Naive thymus-derived CD4-positive, alpha-beta T cell (primary cell): Measurements from ENCODE around the gene PTBP3. TPM values are rescaled to one million over a fixed set of nuclear protein-coding genes. Genes with fewer than 3 reads are reported as not detected.

Source experiments
- ATAC-seq: fragments of 150-1000 bp; cut with Tn5 transposase; 2 replicates; pipeline ENCODE4 v1.10.0; 2021; ENCODE audit warnings: mild to moderate bottlenecking, moderate library complexity
- CTCF ChIA-PET: fragments of 350-600 bp; sonication (Branson Sonifier 250); formaldehyde crosslinking; loops from one replicate; lab custom pipeline; 2021; ENCODE audit warnings: antibody characterized with exemption; lab: Charles Lee
- POLR2A ChIA-PET: fragments of 350-600 bp; sonication (Branson Sonifier 250); formaldehyde crosslinking; loops from one replicate; lab custom pipeline; 2021; ENCODE audit warnings: antibody characterized with exemption, inconsistent platforms; lab: Charles Lee
- DNase-seq, 9 donors: peaks; one replicate each; pipeline versions ENCODE4 v3.0.0 to v3.0.0-alpha.2; 2020 to 2022; ENCODE audit warnings: mixed read lengths in 1 of 9
- H3K27ac ChIP-seq: one replicate; pipeline ENCODE4 v1.7.0; 2013; ENCODE audit warnings: mild to moderate bottlenecking, low read depth, low read length, moderate library complexity
- H3K27me3 ChIP-seq, 2 donors: one replicate each; pipeline ENCODE4 v1.7.0; 2013; ENCODE audit warnings: low read length in 2 of 2, mild to moderate bottlenecking in 2 of 2, moderate library complexity in 2 of 2; ENCODE audit not compliant: control insufficient read depth in 2 of 2, insufficient read depth in 2 of 2
- H3K36me3 ChIP-seq, 3 experiments: 1 replicate in 2 of 3; 2 replicates in 1 of 3; pipeline ENCODE4 v1.7.0; 2013; ENCODE audit warnings: low read length in 3 of 3, mild to moderate bottlenecking in 3 of 3, moderate library complexity in 1 of 3; ENCODE audit not compliant: insufficient read depth in 3 of 3, control insufficient read depth in 2 of 3
- H3K4me1 ChIP-seq, 2 donors: one replicate each; pipeline ENCODE4 v1.7.0; 2013; ENCODE audit warnings: low read length in 2 of 2, mild to moderate bottlenecking in 2 of 2, moderate library complexity in 1 of 2; ENCODE audit not compliant: control insufficient read depth in 2 of 2, insufficient read depth in 2 of 2
- H3K4me3 ChIP-seq: 2 replicates; pipeline ENCODE4 v1.7.0; 2013; ENCODE audit warnings: mild to moderate bottlenecking, low read length
- H3K9me3 ChIP-seq, 3 experiments: 1 replicate in 2 of 3; 2 replicates in 1 of 3; pipeline ENCODE4 v1.7.0; 2013; ENCODE audit warnings: low read length in 3 of 3; ENCODE audit not compliant: control insufficient read depth in 2 of 3
- H3K27ac Mint-ChIP-seq, 9 donors: one replicate each; pipeline ENCODE4 v1.8.0; 2020 to 2022; ENCODE audit warnings: mixed read lengths in 9 of 9, mild to moderate bottlenecking in 8 of 9, moderate library complexity in 5 of 9, inconsistent platforms in 2 of 9
- H3K27me3 Mint-ChIP-seq, 5 donors: one replicate each; pipeline ENCODE4 v1.8.0; 2021 to 2022; ENCODE audit warnings: mixed read lengths in 5 of 5, mild to moderate bottlenecking in 1 of 5
- H3K36me3 Mint-ChIP-seq, 5 donors: one replicate each; pipeline ENCODE4 v1.8.0; 2020 to 2022; ENCODE audit warnings: mixed read lengths in 5 of 5, mild to moderate bottlenecking in 3 of 5, inconsistent platforms in 1 of 5
- H3K4me1 Mint-ChIP-seq, 7 donors: one replicate each; pipeline ENCODE4 v1.8.0; 2020 to 2022; ENCODE audit warnings: mixed read lengths in 7 of 7, mild to moderate bottlenecking in 3 of 7, inconsistent platforms in 1 of 7
- H3K4me3 Mint-ChIP-seq, 10 donors: one replicate each; pipeline ENCODE4 v1.8.0; 2020 to 2022; ENCODE audit warnings: mild to moderate bottlenecking in 10 of 10, mixed read lengths in 10 of 10, moderate library complexity in 6 of 10, inconsistent platforms in 2 of 10
- H3K9me3 Mint-ChIP-seq, 11 donors: one replicate each; pipeline ENCODE4 v1.8.0; 2020 to 2022; ENCODE audit warnings: mixed read lengths in 11 of 11, mild to moderate bottlenecking in 4 of 11, inconsistent platforms in 1 of 11, moderate library complexity in 1 of 11
- intact Hi-C, 2 donors: fragments of 100-400 bp; cut with micrococcal nuclease; formaldehyde crosslinking; loops; one replicate each; pipeline ENCODE4 v1.15.1; 2023
- polyA plus RNA-seq, 2 donors: library from polyadenylated mRNA; unstranded; fragments of 300-500 nt; fragmentation: Illumina TruSeq; gene quantifications; one replicate each; pipeline ENCODE4 v1.2.3, GENCODE V29; 2021
- total RNA-seq, 6 experiments: library from RNA in 5 of 6; stranded (reverse) in 5 of 6; gene quantifications; 1 replicate in 5 of 6; 2 replicates in 1 of 6; pipeline ENCODE4 v1.2.3 and lab custom pipeline; 2021 to 2026

The PTBP3 gene
- total and polyA plus RNA-seq, 7 experiments from 2014 or later: 28.8 to 148 (median 117) TPM

DNA sequence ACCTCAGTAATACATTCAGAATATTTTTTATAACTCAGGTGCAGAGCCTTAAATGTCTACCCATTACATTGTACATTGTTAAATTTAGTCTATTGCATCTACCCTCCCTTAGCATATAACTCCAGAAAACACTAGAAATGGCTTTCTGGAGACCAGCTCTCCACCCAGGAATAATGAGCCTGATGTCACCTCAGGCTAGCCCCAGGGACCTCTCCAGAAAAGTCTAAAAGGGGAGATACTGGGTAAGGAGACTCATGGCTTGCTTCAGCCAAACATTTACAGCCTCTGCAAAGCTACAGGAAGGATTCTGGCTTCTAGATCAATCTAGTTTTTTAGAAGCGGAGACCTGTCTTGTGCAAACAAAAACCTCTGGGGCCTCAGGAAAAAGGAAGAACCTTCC lies 144.5 kb downstream of the PTBP3 start:
- intact Hi-C loops: no loop called here
- no peak overlapping the region for H3K4me3 ChIP-seq
- peaks cover 0 to 16% (median 4%) of the 10 kb centered on the region in 5 donors for H3K36me3 Mint-ChIP-seq
- no peak for DNase-seq
- H3K27ac Mint-ChIP-seq: no peak overlapping the region
- CTCF ChIA-PET: interaction anchor here (0.6 kb wide), 1 partner anchor 12 kb away, joined by 3 read pairs; no protein-coding TSS in a partner anchor
- H3K4me3 Mint-ChIP-seq: no peak overlapping the region
- H3K27me3 Mint-ChIP-seq: peaks cover 0 to 9% (median 0%) of the 10 kb centered on the region in 5 donors
- ATAC-seq: no peak
- H3K27ac ChIP-seq: no peak overlapping the region
- no peaks in the 10 kb centered on the region for H3K4me1 ChIP-seq
- no peaks in the 10 kb centered on the region for H3K36me3 ChIP-seq
- no peaks in the 10 kb centered on the region for H3K9me3 ChIP-seq
- H3K9me3 Mint-ChIP-seq: peaks cover 0 to 8% (median 0%) of the 10 kb centered on the region in 11 donors
- no peaks in the 10 kb centered on the region for H3K27me3 ChIP-seq
- POLR2A ChIA-PET: interaction anchor here (0.7 kb wide), 1 partner anchor 302 kb away, joined by 6 read pairs; no protein-coding TSS in a partner anchor
- peaks cover 0 to 7% (median 2%) of the 10 kb centered on the region in 7 donors for H3K4me1 Mint-ChIP-seq

GRCh38 chr9:112187404-112187803 lies 146.0 kb downstream of the PTBP3 start:
- H3K36me3 ChIP-seq: no peaks in the 10 kb centered on the region
- no peak overlapping the region for H3K27ac ChIP-seq
- peaks cover 0 to 20% (median 9%) of the 10 kb centered on the region in 5 donors for H3K36me3 Mint-ChIP-seq
- peaks cover 0 to 14% (median 4%) of the 10 kb centered on the region in 11 donors for H3K9me3 Mint-ChIP-seq
- ATAC-seq (no peak), DNase-seq (no peak)
- ChIA-PET POLR2A (interaction anchor here (0.7 to 1.7 kb wide), 2 partner anchors 11 kb away, joined by 3 to 5 read pairs; no protein-coding TSS in a partner anchor), CTCF (interaction anchor here (0.6 kb wide), 1 partner anchor 158 kb away, joined by 4 read pairs; no protein-coding TSS in a partner anchor)
- intact Hi-C loops: no loop called here
- no peak overlapping the region for H3K4me3 Mint-ChIP-seq
- H3K4me1 Mint-ChIP-seq: peaks cover 0 to 11% (median 5%) of the 10 kb centered on the region in 7 donors
- no peak overlapping the region for H3K27ac Mint-ChIP-seq
- no peaks in the 10 kb centered on the region for H3K4me1 ChIP-seq
- no peaks in the 10 kb centered on the region for H3K27me3 ChIP-seq
- peaks cover 0 to 9% (median 0%) of the 10 kb centered on the region in 5 donors for H3K27me3 Mint-ChIP-seq
- no peaks in the 10 kb centered on the region for H3K9me3 ChIP-seq
- H3K4me3 ChIP-seq: no peak overlapping the region

DNA sequence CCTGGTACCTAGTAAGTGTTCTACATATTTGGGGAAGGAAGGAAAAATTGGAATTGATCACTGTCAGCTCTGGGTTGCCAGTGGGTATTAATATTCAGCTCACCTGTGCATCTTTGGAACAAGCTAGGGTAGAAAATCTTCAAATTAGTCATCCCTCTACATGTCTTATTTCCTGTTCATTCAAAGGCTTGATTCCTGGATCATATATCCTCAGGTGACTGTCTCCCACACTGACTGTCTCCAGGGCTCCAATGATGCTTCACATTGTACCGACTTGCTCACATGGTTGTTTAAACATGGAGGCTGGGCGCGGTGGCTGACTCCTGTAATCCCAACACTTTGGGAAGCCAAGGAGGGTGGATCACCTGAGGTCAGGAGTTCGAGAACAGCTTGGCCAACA lies 146.7 kb downstream of the PTBP3 start:
- no peak overlapping the region for H3K4me3 Mint-ChIP-seq
- peaks cover 0 to 9% (median 0%) of the 10 kb centered on the region in 5 donors for H3K27me3 Mint-ChIP-seq
- ChIA-PET POLR2A (interaction anchor here (0.7 to 1.7 kb wide), 2 partner anchors 10 to 12 kb away, joined by 3 to 5 read pairs; no protein-coding TSS in a partner anchor), CTCF (no interaction called here)
- peaks cover 0 to 16% (median 5%) of the 10 kb centered on the region in 11 donors for H3K9me3 Mint-ChIP-seq
- peaks cover 0 to 13% (median 7%) of the 10 kb centered on the region in 7 donors for H3K4me1 Mint-ChIP-seq
- intact Hi-C loops: no loop called here
- Histone ChIP-seq H3K4me3 (no peak overlapping the region), H3K9me3 (no peaks in the 10 kb centered on the region), H3K27ac (no peak overlapping the region), H3K4me1 (no peaks in the 10 kb centered on the region), H3K36me3 (no peaks in the 10 kb centered on the region), H3K27me3 (no peaks in the 10 kb centered on the region)
- no peak for ATAC-seq
- no peak for DNase-seq
- H3K36me3 Mint-ChIP-seq: peaks cover 0 to 21% (median 5%) of the 10 kb centered on the region in 5 donors
- no peak overlapping the region for H3K27ac Mint-ChIP-seq

GRCh38 chr9:112184946-112185345 lies 148.5 kb downstream of the PTBP3 start:
- H3K27ac ChIP-seq: no peak overlapping the region
- H3K36me3 ChIP-seq: no peaks in the 10 kb centered on the region
- ChIA-PET CTCF (no interaction called here), POLR2A (interaction anchor here (0.6 kb wide), 2 partner anchors 11 to 30 kb away, joined by 3 read pairs; no protein-coding TSS in a partner anchor)
- H3K4me3 ChIP-seq: no peak overlapping the region
- ATAC-seq (no peak), DNase-seq (no peak)
- no peaks in the 10 kb centered on the region for H3K9me3 ChIP-seq
- Mint-ChIP-seq H3K36me3 (peaks cover 0 to 14% (median 0%) of the 10 kb centered on the region in 5 donors), H3K4me1 (peaks cover 11 to 30% (median 21%) of the 10 kb centered on the region in 7 donors), H3K27ac (no peak overlapping the region), H3K4me3 (no peak overlapping the region), H3K9me3 (peaks cover 0 to 10% (median 5%) of the 10 kb centered on the region in 11 donors), H3K27me3 (peaks cover 0 to 9% (median 0%) of the 10 kb centered on the region in 5 donors)
- intact Hi-C loops: loop anchor here in 1 of 2 donors (5.0 kb wide), 2 partner anchors 38 to 532 kb away; partner anchors contain the start of gene INIP
- H3K27me3 ChIP-seq: no peaks in the 10 kb centered on the region
- H3K4me1 ChIP-seq: peaks cover 12 to 13% of the 10 kb centered on the region in 2 donors

GRCh38 chr9:112184221-112184620 lies 149.2 kb downstream of the PTBP3 start:
- ATAC-seq (no peak), DNase-seq (no peak)
- H3K4me1 Mint-ChIP-seq: peaks cover 15 to 36% (median 27%) of the 10 kb centered on the region in 7 donors
- Histone ChIP-seq H3K9me3 (no peaks in the 10 kb centered on the region), H3K4me1 (peaks cover 16 to 19% of the 10 kb centered on the region in 2 donors), H3K36me3 (no peaks in the 10 kb centered on the region), H3K27ac (no peak overlapping the region), H3K4me3 (no peak overlapping the region), H3K27me3 (no peaks in the 10 kb centered on the region)
- no peak overlapping the region for H3K27ac Mint-ChIP-seq
- ChIA-PET CTCF (no interaction called here), POLR2A (interaction anchor here (0.6 to 0.9 kb wide), 3 partner anchors 8 to 30 kb away, joined by 3 to 4 read pairs (median 3); no protein-coding TSS in a partner anchor)
- H3K36me3 Mint-ChIP-seq: peaks cover 0 to 11% (median 0%) of the 10 kb centered on the region in 5 donors
- H3K27me3 Mint-ChIP-seq: peaks cover 0 to 9% (median 0%) of the 10 kb centered on the region in 5 donors
- no peak overlapping the region for H3K4me3 Mint-ChIP-seq
- intact Hi-C loops: loop anchor here in 1 of 2 donors (5.0 kb wide), 2 partner anchors 37 to 533 kb away; partner anchors contain the start of gene INIP
- H3K9me3 Mint-ChIP-seq: peaks cover 0 to 10% (median 5%) of the 10 kb centered on the region in 11 donors

- DNase-seq (peak in 4 of 9 donors; percentile 3 to 55 (median 18)), ATAC-seq (peak; percentile 74)
- peak overlapping the region in 8 of 9 donors; percentile 39 to 90 (median 78) for H3K27ac Mint-ChIP-seq
- H3K4me1 ChIP-seq: peaks cover 26 to 44% of the 10 kb centered on the region in 2 donors
- peaks cover 26 to 61% (median 56%) of the 10 kb centered on the region in 7 donors for H3K4me1 Mint-ChIP-seq
- no peaks in the 10 kb centered on the region for H3K36me3 ChIP-seq
- H3K4me3 ChIP-seq: no peak overlapping the region
- H3K27ac ChIP-seq: no peak overlapping the region
- H3K9me3 ChIP-seq: no peaks in the 10 kb centered on the region
- intact Hi-C loops: loop anchor here in 1 of 2 donors (2.0 to 5.0 kb wide), 3 partner anchors 33 to 537 kb away; partner anchors contain the start of gene INIP
- H3K27me3 ChIP-seq: no peaks in the 10 kb centered on the region
- peaks cover 0 to 8% (median 0%) of the 10 kb centered on the region in 5 donors for H3K27me3 Mint-ChIP-seq
- ChIA-PET CTCF (interaction anchor here (1.4 kb wide), 1 partner anchor 18 kb away, joined by 4 read pairs; no protein-coding TSS in a partner anchor), POLR2A (interaction anchor here (1.1 kb wide), 1 partner anchor 9 kb away, joined by 5 read pairs; no protein-coding TSS in a partner anchor)
- H3K9me3 Mint-ChIP-seq: peaks cover 0 to 10% (median 5%) of the 10 kb centered on the region in 11 donors
- peaks cover 0 to 16% (median 0%) of the 10 kb centered on the region in 5 donors for H3K36me3 Mint-ChIP-seq
- H3K4me3 Mint-ChIP-seq: peak overlapping the region in 5 of 10 donors; percentile 35 to 66 (median 51)
Observed at GRCh38 chr9:112180387-112180881, 153.0 kb downstream of the PTBP3 start.
